ENCODE results near the gene CADM4.
"Not testable (repeated sequence)": the region's sequence is repeated elsewhere in the genome, so short reads cannot be mapped to it uniquely, and the experiment has no call there.

Gene CADM4

GRCh38 chr19:43605875-43606568 is 33.6 kb downstream of the CADM4 start:
- no peak for TF ChIP-seq CTCF (IDR thresholded peaks at IDR 0.05; ENCODE audit: low read depth, low read length)
- no peak for DNase-seq (ENCODE audit: extremely low read depth, low read depth)

GRCh38 chr19:43600326-43600725 is 39.3 kb downstream of the CADM4 start:
- not testable (repeated sequence) for DNase-seq (ENCODE audit: extremely low read depth, low read depth)

- no peak for TF ChIP-seq CTCF (IDR thresholded peaks at IDR 0.05; ENCODE audit: low read depth, low read length)
- no peak for DNase-seq (ENCODE audit: extremely low read depth, low read depth)
These were observed 39.9 kb downstream of the CADM4 start for GRCh38 chr19:43599635-43600295.

GRCh38 chr19:43598445-43599240 is 41.0 kb downstream of the CADM4 start:
- no peak for TF ChIP-seq CTCF (IDR thresholded peaks at IDR 0.05; ENCODE audit: low read depth, low read length)
- DNase-seq (ENCODE audit: extremely low read depth, low read depth) = no peak

GRCh38 chr19:43597876-43598275 is 41.8 kb downstream of the CADM4 start:
- DNase-seq (ENCODE audit: extremely low read depth, low read depth) = no peak
- TF ChIP-seq CTCF (IDR thresholded peaks at IDR 0.05; ENCODE audit: low read depth, low read length) = no peak

GRCh38 chr19:43596842-43597461 is 42.7 kb downstream of the CADM4 start:
- DNase-seq (ENCODE audit: extremely low read depth, low read depth) = no peak
- TF ChIP-seq CTCF (IDR thresholded peaks at IDR 0.05; ENCODE audit: low read depth, low read length) = no peak

GRCh38 chr19:43595999-43596841 is 43.4 kb downstream of the CADM4 start, which contains the start of the genes IRGQ and ZNF576:
Gene IRGQ (minus strand): TSS chr19:43596134. CDS start chr19:43595338, 796 bp downstream.
Gene ZNF576 (plus strand): TSS chr19:43596595. CDS start chr19:43597109, 514 bp downstream.
- DNase-seq (ENCODE audit: extremely low read depth, low read depth) = peak; percentile 99
- peak; percentile 3 for TF ChIP-seq CTCF (IDR thresholded peaks at IDR 0.05; ENCODE audit: low read depth, low read length)
